ENCODE results near the gene GAS7. TPM values are rescaled to one million over a fixed set of nuclear protein-coding genes. Genes with fewer than 3 reads are reported as not detected.

GAS7 gene
- total and polyA plus RNA-seq, 2 experiments from 2014 or later, result 1.9 to 10.7 TPM

DNA sequence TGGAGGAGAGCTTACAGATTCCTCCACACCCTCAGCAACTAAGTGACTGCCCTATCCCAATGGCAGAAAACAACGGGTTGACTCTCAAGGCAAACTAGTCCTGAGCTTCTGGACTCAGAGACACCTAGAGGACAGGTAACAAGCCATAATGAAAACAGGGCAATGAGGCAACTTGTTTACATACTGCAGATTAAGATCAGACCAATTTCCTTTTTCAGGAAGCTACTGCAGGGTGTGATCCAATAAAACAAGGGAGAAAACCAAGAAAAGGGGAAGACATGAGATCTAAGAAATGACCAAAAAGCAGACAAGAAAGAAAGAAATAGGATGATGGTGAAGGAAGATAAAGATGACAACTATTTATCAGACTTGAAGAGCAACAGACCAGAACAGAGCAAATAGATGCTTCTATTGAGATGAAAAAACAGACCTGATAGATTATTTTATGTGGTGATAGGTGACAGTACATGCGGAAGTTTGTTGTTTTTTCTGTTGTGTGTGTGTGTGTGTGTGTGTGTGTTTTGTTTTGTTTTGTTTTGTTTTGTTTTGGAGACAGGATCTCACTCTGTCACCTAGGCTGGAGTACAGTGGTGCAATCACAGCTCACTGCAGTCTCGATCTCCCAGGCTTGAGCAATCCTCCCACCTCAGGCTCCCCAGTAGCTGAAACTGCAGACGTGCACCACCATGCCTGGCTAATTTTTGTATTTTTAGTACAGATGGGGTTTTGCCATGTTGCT lies 120.7 kb downstream of the GAS7 start:
- ATAC-seq (no peak), DNase-seq (ENCODE audit: low spot score) (no peak)
- peaks cover 20% of the 10 kb centered on the region for H3K4me1 Mint-ChIP-seq
- Histone ChIP-seq H3K27me3 (ENCODE audit: insufficient read depth) (no peaks in the 10 kb centered on the region), H3K36me3 (ENCODE audit: insufficient read depth) (no peaks in the 10 kb centered on the region), H3K4me1 (ENCODE audit: insufficient read depth) (peaks cover 3% of the 10 kb centered on the region; the same call in 1 of the 2 replicates), H3K4me3 (no peak overlapping the region), H3K4me2 (no peak overlapping the region), H3F3A (replicated peaks; ENCODE audit: low read depth) (no peaks in the 10 kb centered on the region), H3K27ac (ENCODE audit: low read depth) (no peak overlapping the region), H3K9me2 (ENCODE audit: insufficient read depth) (peaks cover 15% of the 10 kb centered on the region), H2AFZ (no peak overlapping the region), H4K20me1 (replicated peaks; ENCODE audit: insufficient read depth) (no peaks in the 10 kb centered on the region), H3K79me2 (replicated peaks; ENCODE audit: insufficient read depth) (no peaks in the 10 kb centered on the region)
- peaks cover 12% of the 10 kb centered on the region for H3K9me3 Mint-ChIP-seq
- TF ChIP-seq, protein P1, sequence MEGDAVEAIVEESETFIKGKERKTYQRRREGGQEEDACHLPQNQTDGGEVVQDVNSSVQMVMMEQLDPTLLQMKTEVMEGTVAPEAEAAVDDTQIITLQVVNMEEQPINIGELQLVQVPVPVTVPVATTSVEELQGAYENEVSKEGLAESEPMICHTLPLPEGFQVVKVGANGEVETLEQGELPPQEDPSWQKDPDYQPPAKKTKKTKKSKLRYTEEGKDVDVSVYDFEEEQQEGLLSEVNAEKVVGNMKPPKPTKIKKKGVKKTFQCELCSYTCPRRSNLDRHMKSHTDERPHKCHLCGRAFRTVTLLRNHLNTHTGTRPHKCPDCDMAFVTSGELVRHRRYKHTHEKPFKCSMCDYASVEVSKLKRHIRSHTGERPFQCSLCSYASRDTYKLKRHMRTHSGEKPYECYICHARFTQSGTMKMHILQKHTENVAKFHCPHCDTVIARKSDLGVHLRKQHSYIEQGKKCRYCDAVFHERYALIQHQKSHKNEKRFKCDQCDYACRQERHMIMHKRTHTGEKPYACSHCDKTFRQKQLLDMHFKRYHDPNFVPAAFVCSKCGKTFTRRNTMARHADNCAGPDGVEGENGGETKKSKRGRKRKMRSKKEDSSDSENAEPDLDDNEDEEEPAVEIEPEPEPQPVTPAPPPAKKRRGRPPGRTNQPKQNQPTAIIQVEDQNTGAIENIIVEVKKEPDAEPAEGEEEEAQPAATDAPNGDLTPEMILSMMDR (conservative IDR thresholded peaks at IDR 0.05; ENCODE audit: low read depth in 2 of 2), result no peak
- TF ChIP-seq POLR2AphosphoS5 (IDR thresholded peaks at IDR 0.05; ENCODE audit: low read depth) (no peak), JUNB (IDR thresholded peaks at IDR 0.05; ENCODE audit: unreplicated experiment) (no peak), ZNF114 (CRISPR knock-in tag; IDR thresholded peaks at IDR 0.05) (no peak), CREB1 (CRISPR knock-in tag; IDR thresholded peaks at IDR 0.05; ENCODE audit: low read depth) (no peak), NANOG (IDR thresholded peaks at IDR 0.05; ENCODE audit: borderline replicate concordance) (no peak), EZH2 (IDR thresholded peaks at IDR 0.05; ENCODE audit: low read depth, unreplicated experiment) (no peak), EZH2phosphoT487 (IDR thresholded peaks at IDR 0.05; ENCODE audit: unreplicated experiment) (no peak), REST (IDR thresholded peaks at IDR 0.05; ENCODE audit: unreplicated experiment) (no peak), STAT1 (IDR thresholded peaks at IDR 0.05; ENCODE audit: unreplicated experiment) (no peak), ZNF331 (CRISPR knock-in tag; IDR thresholded peaks at IDR 0.05; ENCODE audit: low read depth) (no peak)
- TF ChIP-seq, protein P2, sequence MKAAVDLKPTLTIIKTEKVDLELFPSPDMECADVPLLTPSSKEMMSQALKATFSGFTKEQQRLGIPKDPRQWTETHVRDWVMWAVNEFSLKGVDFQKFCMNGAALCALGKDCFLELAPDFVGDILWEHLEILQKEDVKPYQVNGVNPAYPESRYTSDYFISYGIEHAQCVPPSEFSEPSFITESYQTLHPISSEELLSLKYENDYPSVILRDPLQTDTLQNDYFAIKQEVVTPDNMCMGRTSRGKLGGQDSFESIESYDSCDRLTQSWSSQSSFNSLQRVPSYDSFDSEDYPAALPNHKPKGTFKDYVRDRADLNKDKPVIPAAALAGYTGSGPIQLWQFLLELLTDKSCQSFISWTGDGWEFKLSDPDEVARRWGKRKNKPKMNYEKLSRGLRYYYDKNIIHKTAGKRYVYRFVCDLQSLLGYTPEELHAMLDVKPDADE (IDR thresholded peaks at IDR 0.05), result no peak
- TF ChIP-seq, protein P3, sequence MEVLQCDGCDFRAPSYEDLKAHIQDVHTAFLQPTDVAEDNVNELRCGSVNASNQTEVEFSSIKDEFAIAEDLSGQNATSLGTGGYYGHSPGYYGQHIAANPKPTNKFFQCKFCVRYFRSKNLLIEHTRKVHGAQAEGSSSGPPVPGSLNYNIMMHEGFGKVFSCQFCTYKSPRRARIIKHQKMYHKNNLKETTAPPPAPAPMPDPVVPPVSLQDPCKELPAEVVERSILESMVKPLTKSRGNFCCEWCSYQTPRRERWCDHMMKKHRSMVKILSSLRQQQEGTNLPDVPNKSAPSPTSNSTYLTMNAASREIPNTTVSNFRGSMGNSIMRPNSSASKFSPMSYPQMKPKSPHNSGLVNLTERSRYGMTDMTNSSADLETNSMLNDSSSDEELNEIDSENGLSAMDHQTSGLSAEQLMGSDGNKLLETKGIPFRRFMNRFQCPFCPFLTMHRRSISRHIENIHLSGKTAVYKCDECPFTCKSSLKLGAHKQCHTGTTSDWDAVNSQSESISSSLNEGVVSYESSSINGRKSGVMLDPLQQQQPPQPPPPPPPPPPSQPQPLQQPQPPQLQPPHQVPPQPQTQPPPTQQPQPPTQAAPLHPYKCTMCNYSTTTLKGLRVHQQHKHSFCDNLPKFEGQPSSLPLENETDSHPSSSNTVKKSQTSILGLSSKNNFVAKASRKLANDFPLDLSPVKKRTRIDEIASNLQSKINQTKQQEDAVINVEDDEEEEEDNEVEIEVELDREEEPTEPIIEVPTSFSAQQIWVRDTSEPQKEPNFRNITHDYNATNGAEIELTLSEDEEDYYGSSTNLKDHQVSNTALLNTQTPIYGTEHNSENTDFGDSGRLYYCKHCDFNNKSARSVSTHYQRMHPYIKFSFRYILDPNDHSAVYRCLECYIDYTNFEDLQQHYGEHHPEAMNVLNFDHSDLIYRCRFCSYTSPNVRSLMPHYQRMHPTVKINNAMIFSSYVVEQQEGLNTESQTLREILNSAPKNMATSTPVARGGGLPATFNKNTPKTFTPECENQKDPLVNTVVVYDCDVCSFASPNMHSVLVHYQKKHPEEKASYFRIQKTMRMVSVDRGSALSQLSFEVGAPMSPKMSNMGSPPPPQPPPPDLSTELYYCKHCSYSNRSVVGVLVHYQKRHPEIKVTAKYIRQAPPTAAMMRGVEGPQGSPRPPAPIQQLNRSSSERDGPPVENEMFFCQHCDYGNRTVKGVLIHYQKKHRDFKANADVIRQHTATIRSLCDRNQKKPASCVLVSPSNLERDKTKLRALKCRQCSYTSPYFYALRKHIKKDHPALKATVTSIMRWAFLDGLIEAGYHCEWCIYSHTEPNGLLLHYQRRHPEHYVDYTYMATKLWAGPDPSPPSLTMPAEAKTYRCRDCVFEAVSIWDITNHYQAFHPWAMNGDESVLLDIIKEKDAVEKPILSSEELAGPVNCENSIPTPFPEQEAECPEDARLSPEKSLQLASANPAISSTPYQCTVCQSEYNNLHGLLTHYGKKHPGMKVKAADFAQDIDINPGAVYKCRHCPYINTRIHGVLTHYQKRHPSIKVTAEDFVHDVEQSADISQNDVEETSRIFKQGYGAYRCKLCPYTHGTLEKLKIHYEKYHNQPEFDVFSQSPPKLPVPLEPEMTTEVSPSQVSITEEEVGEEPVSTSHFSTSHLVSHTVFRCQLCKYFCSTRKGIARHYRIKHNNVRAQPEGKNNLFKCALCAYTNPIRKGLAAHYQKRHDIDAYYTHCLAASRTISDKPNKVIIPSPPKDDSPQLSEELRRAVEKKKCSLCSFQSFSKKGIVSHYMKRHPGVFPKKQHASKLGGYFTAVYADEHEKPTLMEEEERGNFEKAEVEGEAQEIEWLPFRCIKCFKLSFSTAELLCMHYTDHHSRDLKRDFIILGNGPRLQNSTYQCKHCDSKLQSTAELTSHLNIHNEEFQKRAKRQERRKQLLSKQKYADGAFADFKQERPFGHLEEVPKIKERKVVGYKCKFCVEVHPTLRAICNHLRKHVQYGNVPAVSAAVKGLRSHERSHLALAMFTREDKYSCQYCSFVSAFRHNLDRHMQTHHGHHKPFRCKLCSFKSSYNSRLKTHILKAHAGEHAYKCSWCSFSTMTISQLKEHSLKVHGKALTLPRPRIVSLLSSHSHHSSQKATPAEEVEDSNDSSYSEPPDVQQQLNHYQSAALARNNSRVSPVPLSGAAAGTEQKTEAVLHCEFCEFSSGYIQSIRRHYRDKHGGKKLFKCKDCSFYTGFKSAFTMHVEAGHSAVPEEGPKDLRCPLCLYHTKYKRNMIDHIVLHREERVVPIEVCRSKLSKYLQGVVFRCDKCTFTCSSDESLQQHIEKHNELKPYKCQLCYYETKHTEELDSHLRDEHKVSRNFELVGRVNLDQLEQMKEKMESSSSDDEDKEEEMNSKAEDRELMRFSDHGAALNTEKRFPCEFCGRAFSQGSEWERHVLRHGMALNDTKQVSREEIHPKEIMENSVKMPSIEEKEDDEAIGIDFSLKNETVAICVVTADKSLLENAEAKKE (CRISPR knock-in tag; IDR thresholded peaks at IDR 0.05), result no peak
- H3K27me3 Mint-ChIP-seq (ENCODE audit: insufficient read depth, low read depth, poor library complexity), result no peaks in the 10 kb centered on the region
- H3K27ac Mint-ChIP-seq, result no peak overlapping the region
- H3K4me3 Mint-ChIP-seq, result no peak overlapping the region; the same call in 2 of the 3 replicates
- peaks cover 6% of the 10 kb centered on the region; the same call in 2 of the 3 replicates for H3K36me3 Mint-ChIP-seq (ENCODE audit: low read depth)
